GM04504 (cell line): ENCODE measurements around the gene TLE4.
"Not testable (repeated sequence)": the region's sequence is repeated elsewhere in the genome, so short reads cannot be mapped to it uniquely, and the experiment has no call there.

Experiments used
- DNase-seq: peaks from one replicate; pipeline ENCODE4 v3.0.0-alpha.2; 2012; ENCODE audit warnings: low read depth

TLE4 gene

DNA sequence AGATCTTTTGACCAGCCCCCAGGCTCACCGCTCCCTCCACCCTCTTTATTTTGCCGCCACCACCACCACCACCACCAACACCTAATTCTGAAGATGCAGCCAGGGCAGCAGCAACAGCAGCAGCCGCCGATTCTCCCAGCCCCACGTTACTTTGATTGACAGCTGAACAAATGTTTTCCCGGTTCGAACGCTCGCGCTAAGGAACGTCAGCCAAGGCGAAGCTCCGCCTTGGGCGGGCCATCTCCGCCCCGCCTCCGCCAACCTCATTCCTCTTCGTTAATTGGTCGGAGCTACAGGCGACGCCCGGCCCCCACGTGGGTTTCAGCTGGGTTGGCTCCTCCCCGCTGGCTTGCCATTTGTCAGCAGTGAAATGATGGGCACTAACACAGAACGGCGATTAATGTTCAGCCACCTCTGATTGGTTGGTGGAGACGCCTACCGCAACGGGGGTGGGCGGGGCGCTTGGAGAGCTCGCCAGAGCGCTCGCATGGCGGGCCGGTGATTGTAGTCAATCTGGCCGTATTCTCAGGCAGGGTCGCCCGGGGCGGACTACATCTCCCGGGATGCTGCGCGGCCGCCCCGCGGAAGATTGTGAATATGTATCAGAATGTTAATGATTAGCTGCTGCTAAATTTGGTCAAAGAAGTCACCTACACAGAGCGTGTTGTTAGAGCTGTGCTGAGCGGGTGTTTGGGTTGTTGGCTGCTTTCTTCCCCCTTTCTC lies at the start of gene TLE4:
TSS of gene TLE4 (plus strand) at position 657 of the 723 bp plus-strand sequence. CDS start 826 bp downstream, outside the sequence.
- peak; percentile 100 for DNase-seq

DNA sequence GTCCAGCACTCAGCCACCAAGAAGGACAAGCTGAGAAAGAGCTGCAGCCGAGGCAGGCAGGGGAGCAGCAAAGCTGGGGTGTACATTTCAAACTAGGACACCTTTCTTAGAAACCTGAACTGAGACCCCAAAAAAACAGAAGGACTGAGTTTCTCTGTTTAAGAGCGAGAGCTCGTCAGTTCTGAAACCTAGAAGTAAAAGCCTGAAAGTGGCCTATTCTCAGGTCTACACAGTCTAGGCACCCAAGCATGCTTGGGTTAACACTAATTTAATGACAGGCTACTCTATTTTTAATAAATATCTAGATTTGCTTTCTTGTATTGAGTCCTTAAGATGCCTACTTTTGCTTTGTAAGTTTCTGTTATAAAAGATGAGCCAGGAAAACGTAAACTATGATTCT lies 49.0 kb upstream of the TLE4 start:
- DNase-seq, result no peak

DNA sequence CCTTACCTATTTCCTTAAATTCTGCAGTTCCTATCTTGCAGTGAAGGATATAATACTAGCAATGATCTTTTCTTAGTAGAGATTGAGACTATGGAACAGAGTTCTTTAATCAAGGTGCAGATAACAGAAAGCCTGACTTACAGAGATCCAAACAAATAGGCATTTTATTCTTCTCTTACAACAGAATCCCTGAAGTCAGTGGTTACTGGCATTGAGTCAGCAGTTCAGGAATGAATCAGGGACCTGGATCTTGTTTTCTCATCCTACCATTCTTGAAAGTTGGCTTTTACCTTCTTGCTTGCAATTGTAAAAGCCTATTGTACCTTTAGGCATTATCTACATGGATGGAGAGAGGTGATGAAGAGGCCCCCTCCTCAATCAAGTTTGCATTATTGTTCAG lies 47.5 kb upstream of the TLE4 start:
- peak; percentile 6 for DNase-seq

DNA sequence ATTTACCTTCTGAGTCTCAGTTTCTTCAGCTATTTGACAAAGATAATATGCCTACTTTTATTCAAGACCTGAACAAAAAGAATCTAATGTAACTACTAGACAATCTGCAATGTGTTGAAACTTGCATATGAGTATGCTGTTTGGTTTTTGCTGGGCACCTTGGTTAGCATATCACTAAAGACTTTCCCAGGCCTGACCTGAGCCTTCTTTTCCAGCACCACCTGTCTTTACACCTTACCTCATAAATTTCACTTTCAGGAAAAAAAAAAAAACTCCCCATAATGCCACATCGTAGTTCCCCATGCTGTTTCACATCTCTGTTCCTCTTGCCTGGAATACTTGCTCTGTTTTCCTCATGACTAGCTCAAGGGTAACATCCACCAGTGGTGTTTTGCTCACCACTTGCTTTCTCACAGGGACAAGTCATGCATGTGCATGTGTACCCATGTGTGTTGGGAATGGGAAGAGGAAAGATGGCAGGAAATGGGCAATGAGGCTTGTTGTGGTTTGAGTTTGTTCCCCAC lies 45.6 kb upstream of the TLE4 start:
- DNase-seq, result no peak

DNA sequence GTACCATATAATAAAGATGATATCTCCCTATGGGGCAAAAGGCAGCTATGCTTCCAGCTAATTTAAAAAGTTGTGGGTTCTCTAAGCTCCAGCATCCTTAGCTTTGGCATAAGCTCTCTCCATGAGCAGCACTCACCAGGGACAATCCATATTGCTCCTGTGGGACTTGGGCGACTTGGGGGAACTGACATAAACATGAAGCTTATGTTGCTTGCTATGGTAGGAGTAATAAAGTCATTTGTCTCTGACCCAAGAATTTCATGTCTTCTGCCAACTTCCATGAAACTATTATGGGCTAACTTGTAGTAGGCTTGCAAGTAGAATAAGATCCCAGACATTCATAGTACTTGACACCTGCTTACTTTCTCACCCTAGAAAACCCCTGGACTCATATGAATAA lies 36.2 kb upstream of the TLE4 start:
- DNase-seq, result no peak

DNA sequence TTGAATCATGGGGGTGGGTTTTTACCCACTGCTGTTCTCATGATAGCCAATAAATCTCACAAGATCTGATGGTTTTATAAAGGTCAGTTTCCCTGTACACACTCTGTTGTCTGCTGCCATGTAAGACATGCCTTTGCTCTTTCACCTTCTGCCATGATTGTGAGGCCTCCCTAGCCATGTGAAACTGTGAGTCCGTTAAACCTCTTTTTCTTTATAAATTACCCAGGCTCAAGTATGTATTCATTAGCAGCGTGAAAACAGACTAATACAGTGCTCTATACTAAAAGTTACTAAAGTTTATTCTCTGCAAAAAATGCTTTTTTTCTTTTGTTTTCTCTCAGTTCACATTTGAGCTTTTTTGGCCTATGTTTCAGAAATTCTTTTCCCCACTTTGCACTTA lies 33.9 kb upstream of the TLE4 start:
- no peak for DNase-seq

DNA sequence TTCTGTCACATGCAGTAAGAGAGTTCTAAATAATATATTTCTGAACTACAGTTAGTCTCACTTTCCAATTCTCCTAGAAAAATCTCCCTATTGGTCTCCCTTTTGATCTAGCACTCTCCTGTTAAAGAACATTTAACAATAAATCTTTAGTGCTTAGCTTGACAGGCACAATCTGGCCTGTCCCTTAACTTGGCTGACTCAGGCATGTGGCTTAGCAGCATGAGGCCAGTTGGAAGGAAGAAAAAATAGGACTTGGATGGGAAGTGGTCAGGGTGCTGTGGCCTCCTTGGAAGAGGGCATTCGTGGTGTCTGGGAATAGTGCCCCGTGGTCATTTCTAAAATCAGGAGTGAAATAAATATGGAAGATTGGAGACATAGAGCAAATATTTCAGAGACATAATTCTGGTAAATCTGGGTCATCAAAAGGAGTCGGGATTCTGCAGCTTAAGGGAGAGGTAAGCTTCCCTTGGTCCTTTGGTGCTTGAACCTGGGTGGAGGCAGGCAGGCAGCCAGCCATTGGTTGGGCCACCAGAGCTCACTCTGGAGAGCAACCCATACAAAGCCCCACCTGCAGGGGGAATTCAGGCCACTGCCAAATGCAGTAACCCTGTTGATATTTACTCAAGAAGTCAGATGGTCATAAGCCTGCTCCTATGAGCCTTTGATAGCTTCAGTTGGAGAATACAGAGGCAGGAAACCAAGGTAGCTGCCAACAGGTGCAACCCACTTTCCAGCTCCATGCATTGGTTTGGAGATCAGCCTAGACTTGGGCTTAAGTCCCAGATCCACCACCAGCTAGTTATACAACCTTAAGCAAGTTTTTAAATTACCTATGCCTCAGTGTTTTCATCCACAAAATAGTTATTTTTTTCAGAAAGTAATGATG lies 28.8 kb upstream of the TLE4 start:
- DNase-seq, result no peak

DNA sequence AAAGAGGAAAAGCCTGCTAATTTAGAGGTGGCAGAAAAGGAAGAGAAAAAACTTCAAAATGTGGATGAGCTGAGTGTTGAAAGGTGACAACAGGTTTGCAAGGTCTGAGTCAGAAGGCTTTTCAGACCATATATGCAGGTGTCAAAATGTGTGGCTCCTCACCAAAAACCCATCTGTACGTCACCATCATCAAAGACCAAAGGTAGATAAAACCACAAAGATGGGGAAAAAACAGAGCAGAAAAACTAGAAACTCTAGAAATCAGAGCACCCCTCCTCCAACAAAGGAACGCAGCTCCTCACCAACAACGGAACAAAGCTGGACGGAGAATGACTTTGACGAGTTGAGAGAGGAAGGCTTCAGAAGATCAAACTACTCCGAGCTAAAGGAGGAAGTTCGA lies 27.4 kb upstream of the TLE4 start:
- not testable (repeated sequence) for DNase-seq

DNA sequence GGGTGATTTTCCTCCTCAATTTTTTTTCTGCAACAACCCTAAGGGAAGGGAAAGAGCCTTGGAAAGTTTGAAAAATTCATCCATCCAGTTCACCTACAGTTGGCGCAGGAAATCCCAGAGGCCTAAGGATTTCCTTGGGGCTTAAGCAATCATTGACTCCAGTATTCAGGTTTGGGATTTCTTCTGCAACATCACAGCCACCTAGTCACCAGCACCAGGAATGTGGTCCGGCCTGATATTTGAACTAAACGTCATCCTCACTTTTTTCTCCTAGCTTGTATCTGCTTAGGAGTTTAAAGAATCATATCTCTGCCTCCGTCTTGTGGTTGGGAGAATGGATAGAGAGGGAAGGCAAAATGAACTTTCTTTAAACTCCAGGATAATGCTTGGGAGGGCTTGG lies 20.2 kb upstream of the TLE4 start:
- no peak for DNase-seq

DNA sequence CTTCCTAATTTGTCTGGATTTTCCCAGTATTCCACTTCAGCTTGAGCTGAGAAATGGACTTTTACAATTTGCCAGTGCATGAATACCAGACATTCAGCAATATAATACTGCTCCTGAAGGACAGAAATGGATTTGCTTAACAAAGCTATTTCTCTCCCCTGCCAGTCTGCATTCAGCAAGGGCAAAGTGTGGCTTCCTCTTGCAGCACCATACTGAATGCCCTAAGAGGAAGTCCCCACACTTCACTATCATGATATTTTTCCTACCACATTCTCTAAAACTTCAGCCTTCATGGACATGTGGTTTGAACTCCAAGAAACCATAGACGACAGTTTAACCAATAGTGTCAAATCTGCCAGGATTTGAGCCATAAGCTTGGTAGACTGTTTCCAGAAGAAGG lies 19.8 kb upstream of the TLE4 start:
- no peak for DNase-seq

DNA sequence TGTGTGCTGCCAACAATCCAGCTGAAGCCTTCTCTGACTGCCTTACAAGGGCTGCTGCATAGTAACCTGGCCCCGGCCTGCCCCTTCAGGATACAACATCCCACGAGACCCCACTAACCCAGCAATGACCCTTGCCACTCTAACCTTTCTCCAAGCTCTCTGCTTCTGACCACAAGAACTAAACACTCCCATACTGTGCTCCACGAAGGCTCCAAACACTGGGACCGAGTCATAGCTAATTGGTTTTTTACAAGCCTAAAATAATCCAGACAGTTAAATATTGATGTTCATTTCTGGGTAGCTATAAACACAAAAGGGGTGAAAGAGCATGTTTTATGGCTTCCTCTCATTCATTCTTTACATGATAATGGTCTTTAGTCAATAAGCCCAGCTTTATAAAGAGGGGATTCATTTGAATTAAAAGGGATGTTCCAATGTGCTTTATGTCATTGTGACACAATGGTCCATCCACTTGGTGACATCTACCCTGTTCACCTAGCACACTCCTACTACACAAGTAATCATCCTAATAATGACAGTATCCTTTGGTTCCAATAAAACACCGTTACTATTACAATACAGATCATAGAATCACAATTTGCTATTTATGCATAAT lies 16.2 kb upstream of the TLE4 start:
- DNase-seq, result no peak

DNA sequence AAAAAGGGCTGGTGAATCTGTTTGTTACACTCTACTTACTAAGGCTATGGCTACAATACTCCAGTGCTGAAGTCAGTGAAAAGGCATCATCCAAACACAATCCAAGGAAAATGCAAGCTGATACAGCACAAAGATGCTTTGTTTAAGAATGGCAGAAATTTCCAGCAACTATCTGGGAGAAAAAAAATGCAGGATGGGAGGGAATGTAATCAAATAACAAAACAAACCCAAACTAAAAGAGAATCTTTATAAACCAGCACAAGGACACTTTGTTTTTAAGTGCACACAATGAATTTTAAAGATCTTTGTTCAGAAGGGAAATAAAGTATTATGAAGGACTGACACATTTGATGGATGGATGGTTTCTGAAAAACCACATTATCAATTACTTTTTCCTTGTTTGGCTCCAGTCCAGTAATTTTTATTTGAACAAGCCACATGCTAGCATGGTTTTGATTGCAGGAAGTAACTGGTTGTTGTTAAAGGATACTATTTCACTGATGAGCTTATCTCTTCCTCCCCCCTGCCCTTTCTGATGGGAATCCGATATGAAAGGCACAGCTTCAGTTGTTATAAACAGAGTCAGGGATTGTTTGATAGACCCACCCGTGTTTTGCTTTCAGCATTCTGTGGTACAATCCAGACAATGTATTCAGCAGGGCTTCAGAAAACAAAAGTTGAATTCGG lies 12.1 kb upstream of the TLE4 start:
- DNase-seq, result no peak

DNA sequence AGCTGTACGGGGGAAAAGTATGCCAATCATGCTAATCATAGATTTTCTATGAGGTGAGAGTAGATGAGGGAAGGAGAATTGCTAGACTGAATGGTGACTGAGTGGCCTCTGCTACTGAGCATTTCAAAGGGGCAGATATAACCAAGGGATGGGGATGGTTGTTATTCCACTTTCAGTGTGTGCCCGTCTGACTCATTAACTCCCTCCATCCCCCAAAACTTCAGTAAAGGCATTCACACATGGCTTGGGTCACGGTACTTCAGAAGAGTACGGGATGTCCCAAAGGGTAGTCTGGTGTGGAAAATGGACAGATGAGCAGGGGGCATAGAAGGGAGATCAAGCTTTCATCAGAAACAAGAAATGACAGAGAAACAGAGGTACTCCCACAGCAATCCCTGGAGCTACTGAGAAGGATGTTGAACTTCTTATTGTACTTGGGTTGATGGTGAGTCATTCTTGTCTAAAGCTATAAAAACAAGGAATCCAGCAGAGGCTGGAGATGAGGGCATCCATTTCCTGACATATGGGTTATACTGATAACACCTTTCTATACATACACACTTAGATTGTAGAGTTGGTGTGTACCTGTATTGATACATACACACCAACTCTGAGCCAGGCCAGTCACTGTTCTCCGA lies 8.9 kb upstream of the TLE4 start:
- no peak for DNase-seq

DNA sequence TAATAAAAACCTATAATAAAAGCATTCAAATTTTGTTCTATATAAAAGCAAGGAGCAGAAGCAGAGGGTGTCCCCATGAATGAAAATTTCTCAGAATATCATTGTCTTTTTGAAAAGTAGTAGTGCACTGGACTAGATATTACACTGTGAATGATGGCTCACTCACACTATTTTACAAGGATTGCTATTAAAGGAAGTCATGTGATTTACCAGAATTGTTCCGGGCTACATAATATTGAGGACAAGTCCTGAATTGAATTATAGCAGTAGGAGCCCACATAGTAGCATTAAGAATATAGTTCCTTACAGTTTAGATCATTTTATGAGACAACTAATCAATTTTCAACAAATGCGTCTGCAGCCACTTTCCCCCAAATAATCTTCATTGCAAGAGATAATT lies 7.7 kb upstream of the TLE4 start:
- DNase-seq, result no peak

DNA sequence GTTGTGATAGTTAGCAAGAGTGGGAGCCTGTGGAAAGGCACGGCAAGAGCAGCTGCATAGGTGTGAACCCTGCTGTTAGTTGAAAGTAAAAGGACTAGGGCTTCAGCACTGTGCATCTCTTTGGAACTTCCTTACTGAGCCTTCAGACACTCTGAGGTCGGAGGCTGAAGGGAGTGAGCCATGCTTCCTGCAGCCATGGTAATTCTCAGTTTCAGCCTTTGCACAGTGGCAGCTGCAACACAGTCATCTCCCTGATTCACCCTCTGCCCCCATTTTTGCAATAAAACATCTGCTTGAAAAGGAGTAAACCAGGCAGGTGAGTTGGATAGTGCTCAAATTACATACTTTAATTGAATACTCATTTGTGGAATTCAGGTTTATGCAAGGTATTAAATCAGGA lies 6.5 kb upstream of the TLE4 start:
- no peak for DNase-seq

DNA sequence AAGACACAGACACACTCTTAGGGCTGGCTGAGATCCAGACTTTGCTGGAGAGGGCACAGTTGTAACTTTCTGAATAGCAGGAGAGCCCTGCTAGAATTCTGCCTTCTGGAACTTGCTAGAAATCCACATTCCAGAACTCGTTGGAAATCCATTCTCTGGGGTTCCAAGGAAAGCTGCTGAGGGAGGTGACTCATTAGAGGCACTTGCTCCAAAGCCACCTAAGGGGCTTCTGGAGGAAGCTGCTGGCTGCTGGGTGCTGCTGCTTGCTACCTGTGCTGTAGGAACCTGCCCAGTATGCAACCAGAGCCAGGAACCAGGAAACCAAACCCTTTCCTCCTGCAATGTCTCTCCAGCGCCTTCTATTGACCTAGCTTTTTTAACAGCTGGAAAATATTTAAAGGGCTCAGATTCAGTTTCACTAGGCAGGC lies 4.1 kb upstream of the TLE4 start:
- DNase-seq, result no peak

DNA sequence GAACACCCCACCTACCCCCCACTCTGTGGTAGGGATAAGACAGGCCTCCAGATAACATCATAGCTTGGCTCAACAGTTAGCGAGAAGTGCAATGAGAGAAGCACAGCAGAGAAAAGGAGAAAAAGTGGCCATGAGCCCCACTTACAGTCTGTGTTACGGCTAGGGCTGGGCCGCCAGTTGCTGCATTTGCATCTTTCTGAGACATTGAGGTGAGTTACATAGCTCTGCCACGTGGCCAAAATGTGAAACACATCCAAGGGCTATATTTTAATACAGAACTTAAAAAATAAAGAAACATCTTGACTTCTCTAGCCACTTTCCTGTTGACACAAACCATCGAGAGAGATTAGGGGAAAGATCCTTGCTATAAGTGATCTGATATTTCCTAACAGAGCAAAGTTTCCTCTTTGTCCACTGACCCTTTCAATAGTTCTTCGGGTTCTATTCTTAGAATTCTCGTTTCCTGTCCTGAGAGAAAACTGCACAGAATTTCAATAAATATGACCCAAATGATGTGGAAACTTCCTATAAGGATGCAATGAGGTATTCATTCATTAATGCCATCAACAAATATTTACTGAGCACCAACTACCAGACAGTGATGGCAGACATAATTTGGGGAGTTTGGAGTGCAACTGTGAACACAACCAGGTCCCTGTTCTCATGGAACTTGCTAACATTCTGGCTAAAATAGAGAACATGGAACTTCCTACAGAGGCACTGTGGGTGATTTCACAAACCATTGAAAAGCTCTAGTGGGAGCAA lies 3.2 kb upstream of the TLE4 start:
- DNase-seq, result no peak

DNA sequence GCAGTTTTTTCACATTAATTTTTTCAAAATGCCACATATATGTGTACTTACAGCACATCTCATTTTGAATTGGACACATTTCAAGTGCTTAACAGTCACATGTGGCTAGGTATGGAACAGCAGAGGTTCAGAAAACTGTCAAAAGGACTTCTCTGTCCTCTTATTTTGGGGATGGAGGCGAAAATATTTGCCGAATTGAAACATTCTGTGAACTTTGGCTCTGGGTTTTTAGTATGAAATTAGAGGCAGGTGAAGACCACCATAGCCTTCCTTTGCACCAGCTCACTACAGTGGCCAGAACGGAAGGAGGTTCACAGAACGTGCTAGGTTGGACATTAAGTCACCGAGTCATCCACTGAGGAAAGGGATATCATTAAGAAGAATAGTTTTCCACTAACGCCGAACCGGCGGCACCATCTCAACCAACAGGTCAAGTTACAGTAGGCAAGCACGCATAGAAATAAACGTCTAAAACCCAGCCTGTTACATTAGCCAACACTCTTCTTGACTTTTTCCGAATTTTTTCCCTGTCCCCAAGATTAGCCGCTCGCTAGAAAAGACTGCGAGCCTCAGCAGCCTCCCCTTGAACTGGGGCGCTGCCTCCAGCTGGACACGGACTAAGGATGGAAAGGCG lies 1.8 kb upstream of the TLE4 start:
- DNase-seq, result no peak

DNA sequence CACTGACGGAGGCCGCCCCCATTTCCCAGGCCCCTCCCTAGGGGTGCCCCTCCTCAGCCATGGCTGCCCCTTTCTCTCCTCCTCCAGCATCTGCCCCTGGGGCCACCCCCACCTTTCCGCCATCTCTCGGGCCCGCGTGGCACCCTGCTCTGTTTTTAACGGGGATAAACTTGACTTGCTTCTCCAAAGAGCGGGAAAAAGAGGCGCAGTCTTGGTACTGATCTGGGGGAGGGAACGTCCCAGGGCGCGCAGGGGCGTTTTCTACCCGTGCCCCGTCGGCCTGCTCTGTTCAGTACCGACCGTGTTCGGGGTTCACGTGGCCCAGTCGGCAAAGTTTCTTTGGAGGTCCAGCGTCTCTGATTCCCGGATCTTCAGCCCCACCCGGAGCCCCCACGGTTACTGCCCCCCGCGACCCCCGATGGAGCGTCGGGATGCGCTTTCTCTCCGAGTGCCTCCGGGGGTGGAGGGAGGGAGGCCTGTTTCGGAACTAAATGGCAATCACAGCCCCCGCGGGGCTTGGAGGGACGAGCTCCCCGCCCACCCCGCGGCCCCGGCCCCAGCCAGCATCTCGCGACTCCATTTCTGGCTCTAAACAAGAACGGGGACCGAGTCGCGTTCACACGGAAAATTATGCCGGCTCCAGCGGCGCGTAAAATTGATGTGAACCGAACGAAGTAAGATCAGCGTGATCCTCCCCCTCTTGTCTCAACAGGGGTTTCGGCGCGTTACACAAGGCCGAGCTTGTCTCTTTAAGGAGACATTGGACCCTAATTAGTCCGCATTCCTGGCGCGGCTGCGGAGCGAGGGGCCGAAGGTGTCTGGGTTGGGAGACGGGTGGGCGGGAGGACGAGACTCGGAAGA lies 1.1 kb upstream of the TLE4 start:
- DNase-seq, result no peak
